Activated gamma-delta T cell treated with anti-CD3 and anti-CD28 coated beads, Interleukin-2, amount 50 U/mL, for 16 hours (primary cell): ENCODE measurements around the gene DNAI1.
A peak's percentile ranks its signal among the peaks of the same experiment; 100 is the strongest.
"Not testable (repeated sequence)": the region's sequence is repeated elsewhere in the genome, so short reads cannot be mapped to it uniquely, and the experiment has no call there.

Experiments used
- DNase-seq: peaks from one replicate; pipeline ENCODE4 v3.0.0-alpha.2; 2020; ENCODE audit warnings: low read depth

The DNAI1 gene

GRCh38 chr9:34458013-34458958, at the start of gene DNAI1, which contains the start of gene FAM219A:
Gene DNAI1 (plus strand): TSS chr9:34458805. CDS start chr9:34459006, 201 bp downstream.
Gene FAM219A (minus strand): TSS chr9:34458570. CDS start chr9:34458263, 307 bp downstream.
- DNase-seq, result peak; percentile 97

- no peak for DNase-seq
Measured at GRCh38 chr9:34409154-34409553, 49.5 kb upstream of the DNAI1 start.

- no peak for DNase-seq
Measured at GRCh38 chr9:34412336-34412735, 46.3 kb upstream of the DNAI1 start.

GRCh38 chr9:34413231-34413852, 45.3 kb upstream of the DNAI1 start:
- DNase-seq, result no peak

- no peak for DNase-seq
Measured at GRCh38 chr9:34417734-34418133, 40.9 kb upstream of the DNAI1 start.

- no peak for DNase-seq
Measured at GRCh38 chr9:34419716-34420504, 38.7 kb upstream of the DNAI1 start.

GRCh38 chr9:34426347-34427074, 32.1 kb upstream of the DNAI1 start:
- no peak for DNase-seq

- no peak for DNase-seq
Measured at GRCh38 chr9:34428325-34428958, 30.2 kb upstream of the DNAI1 start.

GRCh38 chr9:34430843-34431437, 27.7 kb upstream of the DNAI1 start:
- no peak for DNase-seq

- no peak for DNase-seq
Measured at GRCh38 chr9:34431667-34432066, 26.9 kb upstream of the DNAI1 start.

- DNase-seq, result peak; percentile 26
Measured at GRCh38 chr9:34437006-34437925, 21.3 kb upstream of the DNAI1 start.

- DNase-seq, result not testable (repeated sequence)
Measured at GRCh38 chr9:34437926-34438307, 20.7 kb upstream of the DNAI1 start.

- not testable (repeated sequence) for DNase-seq
Measured at GRCh38 chr9:34438465-34438864, 20.1 kb upstream of the DNAI1 start.

- DNase-seq, result no peak
Measured at GRCh38 chr9:34440017-34440416, 18.6 kb upstream of the DNAI1 start.

GRCh38 chr9:34442770-34443169, 15.8 kb upstream of the DNAI1 start:
- no peak for DNase-seq

GRCh38 chr9:34443533-34443932, 15.1 kb upstream of the DNAI1 start:
- no peak for DNase-seq

GRCh38 chr9:34443976-34444375, 14.6 kb upstream of the DNAI1 start:
- no peak for DNase-seq

GRCh38 chr9:34446468-34446891, 12.1 kb upstream of the DNAI1 start:
- DNase-seq, result no peak

- DNase-seq, result no peak
Measured at GRCh38 chr9:34446951-34447350, 11.7 kb upstream of the DNAI1 start.

GRCh38 chr9:34450644-34451043, 8.0 kb upstream of the DNAI1 start:
- no peak for DNase-seq
